ENCODE results near the gene STXBP2. TPM values are rescaled to one million over a fixed set of nuclear protein-coding genes. Genes with fewer than 3 reads are reported as not detected.

STXBP2 gene
- total and polyA plus RNA-seq, 10 donors = 58.8 to 455 (median 182) TPM

GRCh38 chr19:7645656-7646425, 8.9 kb downstream of the STXBP2 start:
- TF ChIP-seq POLR2AphosphoS5 (IDR thresholded peaks at IDR 0.05) = peak; percentile 10 to 71 (median 36)
- no peak for TF ChIP-seq POLR2A (IDR thresholded peaks at IDR 0.05)
- Histone ChIP-seq H3K27me3 (replicated peaks in 1 of 7) (peaks cover 0 to 5% (median 0%) of the 10 kb centered on the region in 7 donors), H3K4me3 (peak overlapping the region in 3 of 8 donors; percentile 7 to 12 (median 8)), H3K27ac (peak overlapping the region in 6 of 8 donors; percentile 15 to 84 (median 76)), H3K9me3 (no peaks in the 10 kb centered on the region), H3K36me3 (peaks cover 0 to 66% (median 38%) of the 10 kb centered on the region in 6 donors), H3K4me1 (peaks cover 0 to 34% (median 4%) of the 10 kb centered on the region in 6 donors)
- intact Hi-C loops (cut with DNase I; ENCODE audit: low total_unique reads) = no loop called here
- no peak for DNase-seq
- WGBS, 5 donors = 49 to 75% (median 68%) methylated on average over 17 to 20 of the region's 20 CpGs

- 70 to 90% (median 86%) methylated on average over 2 to 8 of the region's 8 CpGs for WGBS, 5 donors
- intact Hi-C loops (cut with DNase I; ENCODE audit: low total_unique reads) = no loop called here
- no peak for DNase-seq
- peaks cover 0 to 35% (median 4%) of the 10 kb centered on the region in 6 donors for H3K4me1 ChIP-seq
- peak overlapping the region in 3 of 8 donors; percentile 7 to 12 (median 8) for H3K4me3 ChIP-seq
- peak overlapping the region in 4 of 8 donors; percentile 74 to 84 (median 79) for H3K27ac ChIP-seq
- no peak for TF ChIP-seq CTCF (IDR thresholded peaks at IDR 0.05 in 8 of 11, conservative IDR thresholded peaks at IDR 0.05 in 3 of 11)
- TF ChIP-seq POLR2AphosphoS5 (IDR thresholded peaks at IDR 0.05) = peak in 1 of 3 donors; percentile 65
- TF ChIP-seq POLR2A (IDR thresholded peaks at IDR 0.05) = no peak
- peaks cover 0 to 10% (median 0%) of the 10 kb centered on the region in 7 donors for H3K27me3 ChIP-seq (replicated peaks in 1 of 7)
- H3K9me3 ChIP-seq = no peaks in the 10 kb centered on the region
- H3K36me3 ChIP-seq = peaks cover 0 to 61% (median 38%) of the 10 kb centered on the region in 6 donors
These were observed 9.5 kb downstream of the STXBP2 start for GRCh38 chr19:7646426-7646700.

GRCh38 chr19:7647156-7647555, 10.2 kb downstream of the STXBP2 start:
- DNase-seq = no peak
- H3K4me3 ChIP-seq = no peak overlapping the region
- WGBS, 5 donors = 91 to 97% (median 95%) methylated on average over 7 to 26 of the region's 26 CpGs
- intact Hi-C loops (cut with DNase I; ENCODE audit: low total_unique reads) = no loop called here
- peaks cover 0 to 14% (median 0%) of the 10 kb centered on the region in 7 donors for H3K27me3 ChIP-seq (replicated peaks in 1 of 7)
- H3K4me1 ChIP-seq = peaks cover 0 to 43% (median 11%) of the 10 kb centered on the region in 6 donors
- peaks cover 0 to 53% (median 33%) of the 10 kb centered on the region in 6 donors for H3K36me3 ChIP-seq
- H3K27ac ChIP-seq = peak overlapping the region in 1 of 8 donors; percentile 84
- no peaks in the 10 kb centered on the region for H3K9me3 ChIP-seq
- TF ChIP-seq POLR2AphosphoS5 (IDR thresholded peaks at IDR 0.05) = peak in 1 of 3 donors; percentile 60
- no peak for TF ChIP-seq CTCF (IDR thresholded peaks at IDR 0.05 in 8 of 11, conservative IDR thresholded peaks at IDR 0.05 in 3 of 11)

GRCh38 chr19:7648265-7649014, 11.5 kb downstream of the STXBP2 start:
- peaks cover 3 to 56% (median 17%) of the 10 kb centered on the region in 6 donors for H3K4me1 ChIP-seq
- H3K27me3 ChIP-seq (replicated peaks in 1 of 7) = peaks cover 0 to 14% (median 0%) of the 10 kb centered on the region in 7 donors
- DNase-seq = no peak
- H3K9me3 ChIP-seq = no peaks in the 10 kb centered on the region
- WGBS, 5 donors = 83 to 88% (median 85%) methylated on average over 15 of the region's 15 CpGs
- no peak overlapping the region for H3K4me3 ChIP-seq
- peaks cover 0 to 41% (median 27%) of the 10 kb centered on the region in 6 donors for H3K36me3 ChIP-seq
- intact Hi-C loops (cut with DNase I; ENCODE audit: low total_unique reads) = no loop called here
- no peak overlapping the region for H3K27ac ChIP-seq
- TF ChIP-seq POLR2AphosphoS5 (IDR thresholded peaks at IDR 0.05) (no peak), CTCF (IDR thresholded peaks at IDR 0.05 in 8 of 11, conservative IDR thresholded peaks at IDR 0.05 in 3 of 11) (no peak), POLR2A (IDR thresholded peaks at IDR 0.05) (no peak)
